HG02852 (cell line): ENCODE measurements around the gene ATP5MC2.
A peak's percentile ranks its signal among the peaks of the same experiment; 100 is the strongest.
"Not testable (repeated sequence)": the region's sequence is repeated elsewhere in the genome, so short reads cannot be mapped to it uniquely, and the experiment has no call there.

Experiments used
- ATAC-seq: cut with Tn5 transposase; IDR thresholded peaks from one replicate; pipeline ENCODE4 v1.9.1; 2021; ENCODE audit warnings: mild to moderate bottlenecking, moderate library complexity; ENCODE audit not compliant: unreplicated experiment

The ATP5MC2 gene

DNA sequence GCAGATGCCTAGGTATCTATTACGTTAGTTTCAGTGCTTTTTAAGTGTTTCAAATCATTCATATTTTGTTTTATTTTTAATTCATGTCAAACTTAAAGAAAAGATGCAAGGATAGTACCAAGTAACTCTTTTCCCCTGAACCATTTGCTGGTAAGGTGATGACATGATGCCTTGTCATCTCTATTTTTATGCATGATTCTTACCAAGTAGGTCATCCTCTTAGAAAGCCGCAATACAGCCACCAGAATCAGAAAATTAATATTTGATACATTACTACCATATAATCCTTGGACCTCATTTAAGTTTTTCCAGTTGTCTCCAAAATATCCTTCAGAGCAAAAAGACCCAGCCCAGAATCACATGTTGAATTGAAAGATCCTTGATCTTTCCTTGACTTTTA lies 22.3 kb downstream of the ATP5MC2 start:
- no peak for ATAC-seq

DNA sequence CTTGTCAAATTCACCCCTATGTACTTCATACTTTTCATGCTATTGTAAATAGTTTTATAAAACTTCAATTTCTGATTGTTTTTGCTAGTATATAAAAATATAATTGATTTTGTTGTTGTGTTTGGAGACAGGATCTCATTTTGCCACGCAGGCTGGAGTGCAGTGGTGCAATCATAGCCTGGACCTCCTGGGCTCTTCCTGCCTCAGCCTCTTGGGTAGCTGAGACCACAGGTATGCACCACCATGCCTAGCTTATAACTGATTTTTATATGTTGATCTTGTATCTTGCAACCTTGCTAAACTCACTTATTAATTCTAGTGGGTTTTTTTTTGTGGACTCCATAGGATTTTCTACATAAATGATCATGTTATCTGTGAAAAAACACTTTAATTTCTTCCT lies 23.5 kb downstream of the ATP5MC2 start:
- ATAC-seq, result no peak

DNA sequence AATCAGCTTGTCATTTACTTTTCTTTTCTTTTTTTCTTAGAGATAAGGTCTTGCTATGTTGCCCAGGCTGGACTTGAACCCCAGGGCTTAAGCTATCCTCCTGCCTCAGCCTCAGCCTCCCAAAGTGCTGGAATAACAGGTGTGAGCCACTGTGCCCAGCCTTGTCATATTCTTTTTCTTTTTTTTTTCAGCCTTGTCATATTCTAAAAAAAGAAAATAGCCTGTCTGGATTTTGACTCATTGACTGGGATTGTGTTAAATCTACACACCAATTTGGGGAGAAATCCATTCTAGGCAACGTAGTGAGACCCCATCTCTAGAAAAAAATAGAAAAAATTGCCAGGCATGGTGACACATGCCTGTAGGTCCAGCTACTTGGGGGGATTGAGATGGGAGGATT lies 24.1 kb downstream of the ATP5MC2 start:
- no peak for ATAC-seq

DNA sequence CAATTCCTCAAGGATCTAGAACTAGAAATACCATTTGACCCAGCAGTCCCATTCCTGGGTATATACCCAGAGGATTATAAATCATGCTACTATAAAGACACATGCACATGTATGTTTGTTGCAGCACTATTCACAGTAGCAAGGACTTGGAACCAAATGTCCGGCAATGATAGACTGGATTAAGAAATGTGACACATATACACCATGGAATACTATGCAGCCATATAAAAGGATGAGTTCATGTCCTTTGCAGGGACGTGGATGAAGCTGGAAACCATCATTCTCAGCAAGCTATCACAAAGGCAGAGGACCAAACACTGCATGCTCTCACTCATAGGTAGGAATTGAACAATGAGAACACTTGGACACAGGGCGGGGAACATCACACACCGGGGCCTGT lies 29.6 kb downstream of the ATP5MC2 start:
- ATAC-seq, result not testable (repeated sequence)

DNA sequence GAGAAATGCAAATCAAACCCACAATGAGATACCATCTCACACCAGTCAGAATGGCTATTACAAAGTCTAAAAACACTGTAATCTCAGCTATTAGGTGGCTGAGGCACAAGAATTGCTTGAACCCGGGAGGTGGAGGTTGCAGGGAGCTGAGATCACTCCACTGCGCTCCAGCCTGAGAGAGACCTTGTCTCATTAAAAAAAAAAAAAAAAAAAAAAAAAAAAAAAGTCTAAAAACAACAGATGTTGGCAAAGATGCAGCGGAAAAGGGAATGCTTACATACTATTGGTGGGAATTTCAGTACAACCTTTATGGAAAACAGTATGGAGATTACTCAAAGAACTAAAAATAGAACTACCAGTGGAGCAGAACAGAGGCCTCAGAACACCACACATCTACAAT lies 30.7 kb downstream of the ATP5MC2 start:
- no peak for ATAC-seq

DNA sequence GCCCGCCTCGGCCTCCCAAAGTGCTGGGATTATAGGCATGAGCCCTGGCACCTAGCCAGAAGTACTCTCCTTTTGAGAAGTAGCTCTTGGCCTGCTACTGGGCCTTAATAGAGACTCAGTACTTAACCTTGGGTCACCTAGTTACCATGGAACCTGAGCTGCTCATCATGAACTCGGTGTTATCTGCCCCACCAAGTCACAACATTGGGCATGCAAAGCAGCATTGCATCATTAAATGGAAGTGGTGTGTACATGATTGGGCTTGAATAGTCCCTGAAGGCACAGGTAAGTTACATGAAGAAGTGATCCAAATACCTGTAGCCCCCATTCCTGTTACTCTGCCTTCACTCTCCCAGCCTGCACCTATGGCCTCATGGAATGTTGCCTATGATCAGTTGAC lies 31.8 kb downstream of the ATP5MC2 start:
- no peak for ATAC-seq

DNA sequence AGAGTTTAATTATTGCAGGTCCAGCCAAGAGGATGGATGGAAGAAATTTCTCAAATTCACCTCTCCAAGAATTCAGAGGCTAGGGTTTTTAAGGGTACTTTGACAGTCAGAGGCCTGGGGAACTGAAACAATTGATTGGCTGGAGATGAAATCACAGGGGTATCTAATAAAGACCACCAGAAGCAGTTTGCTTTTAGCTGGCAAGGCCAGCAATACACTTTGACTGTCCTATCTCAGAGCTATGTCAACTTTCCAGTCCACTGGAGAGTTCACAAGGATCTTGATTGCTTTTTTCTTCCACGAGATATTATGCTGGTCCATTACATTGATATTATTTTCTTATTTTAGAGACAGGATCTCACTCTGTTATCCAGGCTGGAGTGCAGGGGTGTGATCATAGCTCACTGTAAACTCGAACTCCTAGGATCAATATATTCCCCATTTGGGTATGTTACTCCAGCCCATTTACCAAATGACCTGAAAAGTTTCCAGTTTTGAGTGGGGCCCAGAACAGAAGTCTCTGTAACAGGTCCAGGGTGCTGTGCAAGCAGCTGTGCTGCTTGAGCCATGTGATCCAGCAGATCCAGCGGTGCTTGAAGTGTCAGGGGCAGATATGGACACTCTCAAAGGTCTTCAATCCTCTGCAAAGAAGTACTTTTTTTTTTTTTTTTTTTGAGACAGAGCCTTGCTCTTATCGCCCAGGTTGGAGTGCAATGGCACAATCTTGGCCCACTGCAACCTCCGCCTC lies 32.5 kb downstream of the ATP5MC2 start:
- no peak for ATAC-seq

DNA sequence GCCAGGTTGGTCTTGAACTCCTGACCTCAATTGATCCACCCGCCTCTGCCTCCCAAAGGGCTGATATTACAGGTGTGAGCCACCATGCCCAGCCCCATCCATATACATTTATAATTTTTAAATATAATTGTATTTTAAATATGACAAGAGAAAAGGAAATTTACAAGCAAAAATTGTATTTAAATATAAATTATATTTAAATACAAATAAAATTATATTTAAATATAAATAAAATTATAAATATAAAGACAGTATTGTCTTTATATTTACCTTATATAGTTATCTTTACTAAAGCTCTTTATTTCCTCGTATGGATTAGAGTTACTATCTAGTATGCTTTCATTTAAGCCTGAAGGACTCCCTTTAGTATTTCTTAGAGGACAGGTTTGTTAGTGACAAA lies 37.8 kb downstream of the ATP5MC2 start:
- ATAC-seq, result no peak

DNA sequence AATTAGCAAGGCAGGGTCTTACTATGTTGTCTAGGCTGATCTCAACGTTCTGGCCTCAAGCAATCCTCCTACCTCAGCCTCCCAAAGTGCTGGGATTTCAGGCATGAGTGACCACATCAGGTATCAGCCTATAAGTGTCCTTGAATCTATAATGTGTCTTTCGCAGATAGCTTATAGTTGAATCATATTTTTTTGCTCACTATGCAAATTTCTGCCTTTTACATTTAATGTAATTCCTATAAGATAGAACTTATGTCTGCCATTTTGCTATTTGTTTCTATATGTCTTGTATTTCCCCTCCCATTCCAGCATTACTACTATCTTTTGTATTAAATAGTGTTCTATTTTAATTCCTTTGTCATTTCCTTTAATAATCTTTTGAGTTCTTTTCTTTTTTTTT lies 39.2 kb downstream of the ATP5MC2 start:
- ATAC-seq, result no peak

DNA sequence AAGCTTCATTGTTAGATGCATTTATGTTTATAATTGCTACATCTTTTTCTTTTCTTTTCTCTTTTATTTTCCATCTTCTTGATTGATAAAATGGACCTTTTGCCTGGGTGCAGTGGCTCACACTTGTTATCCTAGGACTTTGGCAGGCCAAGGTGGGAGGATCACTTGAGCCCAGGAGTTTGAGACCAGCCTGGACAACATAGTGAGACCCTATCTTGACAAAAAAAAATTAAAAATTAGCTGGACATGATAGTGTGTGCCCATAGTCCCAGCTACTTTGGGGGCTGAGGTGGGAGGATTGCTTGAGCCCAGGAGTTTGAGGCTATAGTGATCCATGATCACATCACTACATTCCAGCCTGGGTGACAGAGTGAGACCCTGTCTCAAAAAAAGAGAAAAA lies 40.2 kb downstream of the ATP5MC2 start:
- not testable (repeated sequence) for ATAC-seq

DNA sequence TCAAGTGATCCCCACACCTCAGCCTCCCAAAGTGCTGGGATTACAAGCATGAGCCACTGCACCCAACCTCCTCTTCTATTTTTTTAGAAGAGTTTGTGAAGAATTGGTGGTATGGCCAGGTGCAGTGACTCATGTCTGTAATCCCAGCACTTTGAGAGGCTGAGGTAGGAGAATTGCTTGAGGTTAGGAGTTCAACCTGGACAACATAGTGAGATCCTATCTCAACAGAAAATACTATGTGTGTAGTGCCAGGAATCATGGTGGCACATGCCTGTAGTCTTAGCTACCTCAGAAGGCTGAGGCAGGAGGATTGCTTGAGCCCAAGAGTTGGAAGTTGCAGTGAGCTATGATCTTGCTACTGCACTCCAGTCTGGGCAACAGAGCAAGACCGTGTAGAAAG lies 44.2 kb downstream of the ATP5MC2 start:
- no peak for ATAC-seq

DNA sequence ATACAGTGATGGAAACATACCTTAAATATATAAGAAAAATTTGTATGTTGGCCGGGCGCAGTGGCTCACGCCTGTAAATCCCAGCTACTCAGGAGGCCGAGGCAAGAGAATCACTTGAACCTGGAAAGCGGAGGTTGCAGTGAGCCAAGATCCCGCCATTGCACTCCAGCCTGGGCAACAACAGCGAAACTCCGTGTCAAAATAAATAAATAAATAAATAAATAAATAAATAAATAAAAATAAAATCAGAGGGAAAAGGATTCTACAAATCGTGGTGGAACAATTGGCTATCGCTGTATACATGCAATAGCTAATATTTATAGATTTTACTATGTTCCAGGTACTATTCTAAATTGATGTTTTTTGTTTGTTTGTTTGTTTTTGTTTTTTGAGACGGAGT lies 48.0 kb downstream of the ATP5MC2 start:
- no peak for ATAC-seq

DNA sequence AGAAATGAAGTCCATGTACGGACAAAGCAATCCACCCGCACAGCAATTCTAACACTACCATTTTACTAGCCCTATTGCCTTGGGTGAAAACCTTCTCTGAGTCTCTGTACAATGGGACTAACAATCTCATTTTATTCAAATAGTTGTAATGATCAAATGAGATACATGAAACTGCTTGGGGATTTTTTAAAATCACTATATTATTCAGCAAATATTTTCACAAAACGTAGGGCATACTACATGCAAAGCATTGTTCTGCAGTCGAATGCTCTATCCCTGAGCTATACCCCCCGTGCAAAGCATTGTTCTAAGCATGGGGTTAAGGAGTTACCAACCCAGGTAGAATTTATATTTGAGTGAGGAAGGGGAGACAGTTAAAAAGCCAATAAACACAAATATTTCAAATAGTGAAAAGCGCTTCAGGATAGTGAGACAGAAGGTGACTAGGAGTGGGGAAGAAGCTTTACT lies 49.1 kb downstream of the ATP5MC2 start:
- no peak for ATAC-seq

DNA sequence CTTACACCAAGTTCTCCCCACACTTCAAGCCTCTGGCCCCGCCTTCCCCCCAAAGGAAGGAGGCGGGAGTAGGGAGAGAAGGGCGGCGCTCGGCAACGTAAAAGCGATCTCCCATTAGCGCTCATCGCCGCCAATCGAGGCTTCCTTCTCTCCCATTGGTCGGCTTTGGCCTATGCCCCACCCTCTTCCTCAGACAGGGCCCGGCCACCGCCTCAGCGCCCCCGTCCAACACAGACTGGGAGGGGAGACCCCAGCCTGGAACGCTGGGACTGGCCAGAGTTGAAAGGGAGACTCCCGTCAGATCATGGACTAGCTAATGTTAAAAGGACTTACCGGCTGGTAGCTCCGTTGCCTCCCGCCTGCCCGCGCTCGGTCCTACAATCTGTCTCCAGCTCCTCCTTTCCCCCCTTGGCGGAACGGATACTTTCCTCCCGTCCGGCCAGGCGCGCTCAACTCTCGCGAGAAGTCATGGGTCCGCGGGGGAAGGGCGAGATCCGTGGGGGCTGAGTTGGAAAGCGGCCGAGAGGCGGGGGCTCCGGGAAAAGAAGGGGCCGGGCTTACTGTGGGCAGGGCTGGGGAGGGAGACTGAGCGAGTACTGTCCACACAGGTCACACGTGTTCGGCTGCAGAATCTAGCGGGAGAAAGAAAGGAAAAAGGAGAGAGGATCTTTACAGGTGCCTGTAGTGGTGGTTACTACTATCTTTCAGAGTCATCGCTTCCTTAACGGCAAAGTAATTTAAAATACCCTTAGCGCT lies 49.8 kb downstream of the ATP5MC2 start, which contains the start of gene ATF7:
Gene ATF7 (minus strand): TSS at position 437 of the 756 bp plus-strand sequence. CDS start 25,382 bp downstream, outside the sequence.
- peak; percentile 93 for ATAC-seq

DNA sequence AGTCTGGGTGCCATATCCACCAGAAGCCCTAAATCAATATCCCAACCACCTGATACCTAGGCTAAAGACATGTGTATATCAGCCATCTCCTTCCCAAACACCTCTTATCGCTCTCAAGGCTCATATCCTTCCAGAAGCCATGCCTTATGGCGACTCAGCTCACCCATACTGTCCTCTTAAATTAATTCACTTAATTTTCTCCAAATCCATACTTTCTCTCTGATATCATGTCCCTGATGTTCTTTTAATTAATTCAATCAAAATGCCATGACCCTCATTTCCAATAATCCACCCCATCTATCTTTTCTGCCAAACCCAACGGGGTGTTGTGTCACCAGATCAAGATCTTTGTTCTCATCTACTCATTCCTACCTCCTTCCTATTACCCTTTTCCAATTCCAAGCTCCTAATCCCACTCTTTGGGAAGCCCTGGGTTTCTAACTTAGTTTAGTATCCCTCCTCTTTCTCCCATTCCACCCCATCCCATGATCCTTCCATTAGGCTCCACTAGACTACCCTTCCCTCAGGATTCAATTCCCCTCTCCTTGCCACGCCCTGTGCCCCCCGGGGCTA lies 50.4 kb downstream of the ATP5MC2 start:
- ATAC-seq, result no peak

DNA sequence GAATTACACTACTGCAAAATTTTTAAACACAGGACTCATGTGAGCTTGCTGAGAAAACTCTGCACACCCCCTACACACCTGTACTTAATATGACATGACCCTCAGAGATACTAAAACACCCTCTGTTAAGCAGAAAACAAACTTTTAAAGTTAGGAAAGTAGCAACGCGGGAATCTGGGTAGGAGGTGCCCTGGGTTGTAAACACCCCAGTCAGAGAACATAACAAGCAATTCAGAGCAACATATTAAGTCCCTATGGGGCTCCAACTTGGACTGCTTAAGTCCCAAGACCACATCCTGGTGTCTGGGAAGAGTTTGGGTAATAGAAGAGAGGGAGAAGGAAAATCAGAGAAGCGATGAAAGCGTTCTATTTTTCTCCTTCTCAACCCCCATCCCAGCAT lies 50.9 kb downstream of the ATP5MC2 start:
- ATAC-seq, result no peak

DNA sequence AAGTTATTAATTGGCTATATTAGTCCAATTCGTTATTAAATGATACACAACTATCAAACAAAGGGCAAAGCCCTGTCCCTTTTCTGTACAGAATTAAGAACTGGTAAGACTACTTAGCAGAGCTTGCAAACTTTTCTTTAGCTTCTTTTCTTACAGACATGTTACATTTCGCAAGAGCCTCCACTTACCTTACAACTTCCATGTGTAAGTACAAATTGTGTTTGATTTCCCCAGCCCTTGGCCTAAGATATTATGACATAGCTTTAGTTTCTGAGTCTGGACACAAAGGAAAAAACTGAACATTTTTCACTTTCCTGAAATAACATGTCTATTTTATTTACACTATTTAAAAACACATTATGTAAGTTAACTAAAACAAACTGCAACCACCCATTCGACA lies 51.4 kb downstream of the ATP5MC2 start:
- ATAC-seq, result no peak

DNA sequence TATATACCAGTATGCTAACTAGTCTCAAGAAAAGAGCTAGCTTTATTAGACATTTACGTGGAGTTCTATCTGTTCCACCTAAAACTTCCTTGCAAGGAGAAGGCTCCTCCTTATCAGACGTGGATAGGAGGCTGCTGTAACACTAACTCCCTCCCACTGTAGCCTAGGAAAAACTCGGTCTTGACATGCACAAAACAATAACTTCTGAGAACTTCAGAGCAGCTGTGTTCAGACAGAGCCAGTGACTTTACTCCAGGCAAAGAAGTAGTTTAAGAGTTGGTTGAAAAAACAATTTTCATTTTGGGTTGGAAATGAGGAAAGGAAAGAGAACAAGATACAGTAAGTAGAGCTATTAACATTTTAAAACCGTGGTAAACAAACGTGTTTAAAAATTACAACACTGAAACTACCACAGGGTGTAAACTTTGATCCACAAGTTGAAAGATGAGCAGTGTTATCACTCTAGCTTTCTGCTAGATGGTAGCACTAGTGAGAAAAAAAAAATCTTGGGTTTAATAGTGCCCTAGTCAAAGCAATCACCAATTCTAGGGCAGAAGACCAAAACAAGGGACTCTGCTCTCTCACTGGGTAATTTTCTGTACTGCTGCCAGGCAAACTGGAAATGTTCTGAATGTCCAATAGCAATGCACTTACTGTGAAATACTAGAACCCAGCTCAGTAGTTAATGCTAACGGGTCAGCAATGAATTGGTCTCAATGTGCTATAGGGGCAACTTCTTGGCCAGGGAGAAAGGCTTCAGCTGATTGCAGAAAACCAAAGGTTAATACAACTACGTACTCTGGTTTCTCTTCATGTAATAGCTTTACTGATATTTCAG lies 52.1 kb downstream of the ATP5MC2 start:
- ATAC-seq, result no peak

DNA sequence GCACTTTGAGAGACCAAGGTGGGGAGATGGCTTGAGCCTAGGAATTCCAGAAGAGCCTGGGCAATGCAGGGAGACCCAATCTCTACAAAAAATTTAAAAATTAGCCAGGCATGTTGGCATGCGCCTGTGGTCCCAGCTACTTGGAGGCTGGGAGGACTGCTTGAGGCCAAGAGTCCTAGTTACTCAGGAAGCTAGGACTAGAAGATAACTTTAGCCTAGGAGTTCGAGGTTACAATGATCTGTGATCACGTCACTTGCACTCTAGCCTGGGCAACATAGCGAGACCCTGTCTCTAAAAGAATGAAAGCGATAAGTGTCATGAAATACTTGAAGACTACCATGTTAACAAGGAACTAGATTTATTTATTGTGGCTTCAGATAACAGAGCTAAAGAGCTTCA lies 53.2 kb downstream of the ATP5MC2 start:
- no peak for ATAC-seq

DNA sequence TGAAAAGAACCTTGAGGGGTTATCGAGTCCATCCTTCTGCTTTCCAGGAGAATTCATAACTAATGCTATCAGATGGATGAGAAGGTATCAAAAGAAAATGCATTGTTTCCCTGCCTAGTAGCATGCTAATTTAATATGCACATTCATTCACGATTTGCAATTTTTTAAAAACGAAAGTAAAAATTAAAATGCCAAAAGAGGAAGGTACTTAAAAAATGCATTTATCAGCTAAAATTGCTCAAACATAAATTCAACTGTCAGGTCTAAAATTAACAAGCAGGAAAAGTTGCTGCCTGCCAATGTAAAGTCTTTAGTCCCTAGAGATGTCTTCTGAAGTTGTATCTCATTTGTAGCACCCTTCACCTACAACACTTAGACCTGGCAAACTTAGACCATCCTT lies 57.6 kb downstream of the ATP5MC2 start:
- no peak for ATAC-seq

DNA sequence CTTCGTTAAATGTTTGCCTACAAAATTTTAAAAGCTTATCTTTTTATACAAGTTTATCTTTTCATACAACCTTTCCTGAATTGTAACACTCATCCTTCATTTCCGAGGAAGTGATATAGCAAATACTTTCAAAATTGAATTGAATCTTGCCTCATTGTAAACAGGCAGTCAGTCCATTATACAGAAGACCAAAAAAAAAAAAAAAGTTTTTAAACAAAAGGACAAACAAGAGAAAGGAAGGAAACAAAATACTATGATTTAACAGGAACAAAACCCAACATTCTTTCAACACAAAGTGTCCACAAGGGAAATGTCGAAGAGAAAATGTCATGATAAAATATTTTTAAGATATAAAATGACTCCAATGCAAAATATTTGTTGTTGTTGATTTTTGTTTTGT lies 58.2 kb downstream of the ATP5MC2 start:
- ATAC-seq, result no peak
